GM19025 (cell line): ENCODE results near the gene PPP1R1C.
"Not testable (repeated sequence)": the region's sequence is repeated elsewhere in the genome, so short reads cannot be mapped to it uniquely, and the experiment has no call there.

Experiments
- ATAC-seq: cut with Tn5 transposase; IDR thresholded peaks from one replicate; pipeline ENCODE4 v1.9.1; 2021; ENCODE audit warnings: mild to moderate bottlenecking, low read depth, moderate library complexity; ENCODE audit not compliant: unreplicated experiment

The PPP1R1C gene

GRCh38 chr2:182004945-182005520 lies 19.4 kb downstream of the PPP1R1C start:
- ATAC-seq, result no peak

GRCh38 chr2:182006595-182007341 lies 21.1 kb downstream of the PPP1R1C start:
- no peak for ATAC-seq

GRCh38 chr2:182014284-182014683 lies 28.6 kb downstream of the PPP1R1C start:
- ATAC-seq, result no peak

- ATAC-seq, result no peak
Observed at GRCh38 chr2:182015334-182016109, 29.9 kb downstream of the PPP1R1C start.

- ATAC-seq, result no peak
Observed at GRCh38 chr2:182018218-182018617, 32.6 kb downstream of the PPP1R1C start.

- no peak for ATAC-seq
Observed at GRCh38 chr2:182019731-182020130, 34.1 kb downstream of the PPP1R1C start.

- ATAC-seq, result no peak
Observed at GRCh38 chr2:182020286-182021070, 34.8 kb downstream of the PPP1R1C start.

GRCh38 chr2:182023235-182023634 lies 37.6 kb downstream of the PPP1R1C start:
- no peak for ATAC-seq

GRCh38 chr2:182030875-182031274 lies 45.2 kb downstream of the PPP1R1C start:
- ATAC-seq, result not testable (repeated sequence)

GRCh38 chr2:182031956-182032355 lies 46.3 kb downstream of the PPP1R1C start:
- no peak for ATAC-seq

GRCh38 chr2:182033449-182033848 lies 47.8 kb downstream of the PPP1R1C start:
- ATAC-seq, result no peak

GRCh38 chr2:182038576-182038975 lies 52.9 kb downstream of the PPP1R1C start:
- ATAC-seq, result no peak

GRCh38 chr2:182043021-182043420 lies 57.4 kb downstream of the PPP1R1C start:
- no peak for ATAC-seq

GRCh38 chr2:182043861-182044260 lies 58.2 kb downstream of the PPP1R1C start:
- no peak for ATAC-seq

- ATAC-seq, result no peak
Observed at GRCh38 chr2:182047544-182047943, 61.9 kb downstream of the PPP1R1C start.

GRCh38 chr2:182048088-182048487 lies 62.4 kb downstream of the PPP1R1C start:
- ATAC-seq, result no peak

- no peak for ATAC-seq
Observed at GRCh38 chr2:182048621-182049020, 63.0 kb downstream of the PPP1R1C start.

GRCh38 chr2:182049372-182050148 lies 63.9 kb downstream of the PPP1R1C start:
- ATAC-seq, result no peak

- no peak for ATAC-seq
Observed at GRCh38 chr2:182050333-182051135, 64.9 kb downstream of the PPP1R1C start.
